ENCODE measurements around the gene FHL2. TPM values are rescaled to one million over a fixed set of nuclear protein-coding genes. Genes with fewer than 3 reads are reported as not detected.
A peak's percentile ranks its signal among the peaks of the same experiment; 100 is the strongest.

The FHL2 gene
- total and polyA plus RNA-seq, 9 of the 15 experiments (the other 6 are each of a cell fraction or from before 2014, with no cell fraction given) = 7.5 to 33.1 (median 23.9) TPM

- Histone ChIP-seq H3K9ac (ENCODE audit: insufficient read depth in 1 of 2, low read depth in 2 of 2, low read length in 2 of 2) (peak overlapping the region; percentile 44 to 58; a peak in 3 of 4 replicates), H4K20me1 (replicated peaks; ENCODE audit: control insufficient read depth, insufficient read depth, low read length) (no peaks in the 10 kb centered on the region), H3K4me1 (replicated peaks in 1 of 2; ENCODE audit: control insufficient read depth in 2 of 2, insufficient read depth in 2 of 2, low read length in 2 of 2) (peaks cover 6 to 19% of the 10 kb centered on the region in 2 experiments), H3K4me3 (no peak overlapping the region), H2AFZ (ENCODE audit: low read depth, low read length) (peak overlapping the region; percentile 98), H3K79me2 (ENCODE audit: control insufficient read depth, insufficient read depth, low read length) (no peaks in the 10 kb centered on the region), H3K9me3 (replicated peaks; ENCODE audit: control insufficient read depth, insufficient read depth, low read depth, low read length) (no peaks in the 10 kb centered on the region), H3K27ac (ENCODE audit: extremely low read depth, low read depth, low read length) (peak overlapping the region; percentile 44; the same call in 2 of the 3 replicates), H3K9me1 (ENCODE audit: control insufficient read depth, insufficient read depth, low read length) (no peaks in the 10 kb centered on the region), H3K4me2 (ENCODE audit: insufficient read depth, low read length) (peak overlapping the region; percentile 51), H3K36me3 (ENCODE audit: control insufficient read depth, insufficient read depth, low read length) (no peaks in the 10 kb centered on the region), H3K27me3 (ENCODE audit: control insufficient read depth in 2 of 2, insufficient read depth in 2 of 2, low read length in 2 of 2) (no peaks in the 10 kb centered on the region)
- DNase-seq (ENCODE audit: extremely low read depth in 1 of 4, low spot score in 3 of 4) = peak; percentile 37 to 60 (median 49)
- POLR2A ChIA-PET = interaction anchor here (0.5 to 1.9 kb wide), 6 partner anchors 10 to 277 kb away, joined by 3 to 9 read pairs (median 4); no protein-coding TSS in a partner anchor
- no TSS peak for BruUV-seq (replicated peaks)
- ATAC-seq = peak; percentile 79
- 39% methylated on average over 14 of the region's 14 CpGs for WGBS (ENCODE audit: insufficient coverage, low coverage, missing lambda C conversion rate)
- FAIRE-seq = peak; percentile 78
- CTCF ChIA-PET (ENCODE audit: low intra/inter-chr PET ratio) = interaction anchor here (0.5 to 0.6 kb wide), 2 partner anchors 117 to 287 kb away, joined by 4 to 5 read pairs; no protein-coding TSS in a partner anchor
- in situ Hi-C loops (cut with MboI) (no loop called here), intact Hi-C loops (cut with micrococcal nuclease) (no loop called here)
- TF ChIP-seq GATAD2B (IDR thresholded peaks at IDR 0.05; ENCODE audit: borderline replicate concordance) (0 out of 2 replicates have a peak, but pooled peaks have one; percentile 46), PATZ1 (CRISPR knock-in tag; IDR thresholded peaks at IDR 0.05; ENCODE audit: borderline replicate concordance) (no peak), ZNF740 (CRISPR knock-in tag; IDR thresholded peaks at IDR 0.05) (peak; percentile 68), ZNF740 (tag; IDR thresholded peaks at IDR 0.05) (no peak), ZNF175 (CRISPR knock-in tag; IDR thresholded peaks at IDR 0.05; ENCODE audit: low read depth) (no peak), ZBTB5 (IDR thresholded peaks at IDR 0.05) (no peak), ARID4B (CRISPR knock-in tag; IDR thresholded peaks at IDR 0.05) (peak; percentile 34; the same call in 1 of the 2 replicates), SMAD4 (CRISPR knock-in tag; conservative IDR thresholded peaks at IDR 0.05) (peak; percentile 89; the same call in 1 of the 2 replicates), RAD21 (CRISPR knock-in tag; conservative IDR thresholded peaks at IDR 0.05 in 1 of 2, IDR thresholded peaks at IDR 0.05 in 1 of 2) (peak; percentile 16 to 54; a peak in 2 of 4 replicates)
Observed at GRCh38 chr2:105403783-105404698, 5.2 kb upstream of the FHL2 start.
